DOHH2 (cell line): ENCODE results near the gene LRRC42.

ENCODE experiments used
- CTCF ChIP-seq: fragments of 200-600 bp; sonication (generic); IDR thresholded peaks from one replicate; pipeline ENCODE4 v1.5.1; 2014; ENCODE audit warnings: antibody characterized with exemption, mild to moderate bottlenecking, low read depth, low read length; ENCODE audit not compliant: poor library complexity, severe bottlenecking
- EZH2phosphoT487 ChIP-seq: fragments of 200-600 bp; sonication (generic); IDR thresholded peaks from 2 replicates; pipeline ENCODE4 v1.6.1; 2017; ENCODE audit warnings: borderline replicate concordance, mild to moderate bottlenecking, antibody characterized with exemption, low read length, moderate library complexity, mixed read lengths

- TF ChIP-seq CTCF (no peak), EZH2phosphoT487 (no peak)
Measured at GRCh38 chr1:53934170-53934765, 11.9 kb upstream of the LRRC42 start.
